Activated T-cell treated with anti-CD3 and anti-CD28 coated beads, Interleukin-2, amount 50 U/mL, for 24 hours (primary cell): ENCODE results near the gene SLC25A48.

Experiments used
- DNase-seq: peaks from one replicate; pipeline ENCODE4 v3.0.0-alpha.2; 2020
- H3K27ac Mint-ChIP-seq: 2 replicates; pipeline ENCODE4 v1.8.0; 2020; ENCODE audit warnings: mild to moderate bottlenecking, mixed read lengths
- H3K27me3 Mint-ChIP-seq: 2 replicates; pipeline ENCODE4 v1.8.0; 2020; ENCODE audit warnings: mixed read lengths
- H3K36me3 Mint-ChIP-seq: 2 replicates; pipeline ENCODE4 v1.8.0; 2020; ENCODE audit warnings: low read depth, mixed read lengths
- H3K4me1 Mint-ChIP-seq: 2 replicates; pipeline ENCODE4 v1.8.0; 2020; ENCODE audit warnings: low read depth, mixed read lengths
- H3K4me3 Mint-ChIP-seq: 2 replicates; pipeline ENCODE4 v1.8.0; 2020; ENCODE audit warnings: mild to moderate bottlenecking, moderate library complexity, mixed read lengths
- H3K9me3 Mint-ChIP-seq: 2 replicates; pipeline ENCODE4 v1.8.0; 2020; ENCODE audit warnings: mixed read lengths

Gene SLC25A48

DNA sequence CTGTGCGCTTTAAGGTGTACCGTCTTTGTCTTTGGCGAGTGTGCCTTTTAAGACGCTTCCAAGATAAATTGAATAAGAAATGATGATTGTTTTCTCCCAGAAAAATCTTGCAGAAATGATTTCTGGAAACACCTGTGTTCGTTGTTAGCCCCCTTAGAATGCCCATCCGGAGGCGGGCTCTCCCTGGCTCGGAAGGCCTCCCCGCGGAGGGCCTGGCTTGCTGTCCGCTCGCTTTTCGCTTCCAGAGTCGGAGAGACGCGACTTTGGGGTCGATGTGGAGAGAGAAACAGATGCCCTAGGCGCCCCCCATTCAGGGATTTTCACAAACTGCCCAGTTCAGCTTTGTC is 96.5 kb downstream of the SLC25A48 start:
- H3K4me1 Mint-ChIP-seq, result no peaks in the 10 kb centered on the region
- peaks cover 60% of the 10 kb centered on the region for H3K27me3 Mint-ChIP-seq
- no peaks in the 10 kb centered on the region for H3K9me3 Mint-ChIP-seq
- no peaks in the 10 kb centered on the region for H3K36me3 Mint-ChIP-seq
- H3K27ac Mint-ChIP-seq, result no peak overlapping the region
- no peak for DNase-seq
- H3K4me3 Mint-ChIP-seq, result no peak overlapping the region

DNA sequence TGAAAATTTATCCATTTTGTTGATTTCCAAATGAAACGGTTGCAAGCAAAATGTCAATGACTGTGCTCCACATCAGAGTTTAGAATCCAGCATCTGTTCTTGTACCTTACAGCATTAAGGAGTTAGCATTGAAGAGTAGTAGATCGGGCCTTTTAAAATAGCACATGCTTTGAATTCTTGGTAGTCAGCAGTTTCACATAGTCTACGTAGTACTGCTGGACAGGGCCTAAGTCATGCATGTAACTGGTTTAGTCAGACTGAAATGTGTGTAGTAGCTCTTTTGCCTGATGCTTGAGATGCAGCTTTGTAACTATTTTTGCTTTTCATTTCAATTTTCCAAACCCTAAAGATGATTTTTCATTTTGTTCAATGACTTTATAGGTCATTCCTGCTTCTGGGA is 100.5 kb downstream of the SLC25A48 start:
- Mint-ChIP-seq H3K9me3 (no peaks in the 10 kb centered on the region), H3K27ac (no peak overlapping the region), H3K4me1 (no peaks in the 10 kb centered on the region), H3K27me3 (peaks cover 31% of the 10 kb centered on the region), H3K4me3 (no peak overlapping the region), H3K36me3 (no peaks in the 10 kb centered on the region)
- DNase-seq, result no peak

- H3K4me1 Mint-ChIP-seq, result no peaks in the 10 kb centered on the region
- H3K27me3 Mint-ChIP-seq, result peaks cover 22% of the 10 kb centered on the region
- H3K27ac Mint-ChIP-seq, result no peak overlapping the region
- no peak for DNase-seq
- no peaks in the 10 kb centered on the region for H3K36me3 Mint-ChIP-seq
- no peaks in the 10 kb centered on the region for H3K9me3 Mint-ChIP-seq
- no peak overlapping the region for H3K4me3 Mint-ChIP-seq
Measured at GRCh38 chr5:135937245-135937911, 102.9 kb downstream of the SLC25A48 start.
